PC-9 (cell line): ENCODE measurements around the gene REG3G. TPM values are rescaled to one million over a fixed set of nuclear protein-coding genes. Genes with fewer than 3 reads are reported as not detected.

ENCODE experiments used
- BruUV-seq: library from RNA; stranded (reverse); fragments of 400-500 nt; replicated peaks from 2 replicates; lab custom pipeline; 2021; lab: Mats Ljungman, UMichigan
- CTCF ChIA-PET: fragments of 300-600 bp; sonication (Branson Sonifier 250); formaldehyde crosslinking; loops from one replicate; lab custom pipeline; 2022; ENCODE audit warnings: antibody characterized with exemption; lab: Charles Lee
- POLR2A ChIA-PET: fragments of 300-600 bp; sonication (Branson Sonifier 250); formaldehyde crosslinking; loops from one replicate; lab custom pipeline; 2022; ENCODE audit warnings: antibody characterized with exemption; ENCODE audit not compliant: unreplicated experiment; lab: Charles Lee
- DNase-seq, 2 experiments: peaks; one replicate each; pipeline versions ENCODE4 v3.0.0 to v3.0.0-alpha.2; 2015 to 2022; ENCODE audit warnings: mixed read lengths in 1 of 2
- H2AFZ ChIP-seq: fragments of 200-600 bp; sonication (generic); 2 replicates; pipeline ENCODE4 v1.8.1; 2017; ENCODE audit warnings: antibody characterized with exemption
- H3F3A ChIP-seq: fragments of 200-600 bp; sonication (generic); 2 replicates; pipeline ENCODE4 v1.8.1; 2017; ENCODE audit warnings: antibody characterized with exemption, mild to moderate bottlenecking, low read depth; ENCODE audit not compliant: insufficient read depth
- H3K27ac ChIP-seq: fragments of 200-600 bp; sonication (generic); 2 replicates; pipeline ENCODE4 v1.6.1; 2016; ENCODE audit warnings: mixed run types
- H3K27me3 ChIP-seq: fragments of 200-600 bp; sonication (generic); 2 replicates; pipeline ENCODE4 v1.6.1; 2016; ENCODE audit warnings: low read depth, mixed run types; ENCODE audit not compliant: insufficient read depth
- H3K36me3 ChIP-seq: fragments of 200-600 bp; sonication (generic); 2 replicates; pipeline ENCODE4 v1.6.1; 2016; ENCODE audit warnings: low read depth, mixed run types
- H3K4me1 ChIP-seq: fragments of 200-600 bp; sonication (generic); replicated peaks from 2 replicates; pipeline ENCODE4 v1.6.1; 2016; ENCODE audit warnings: mixed run types; ENCODE audit not compliant: insufficient read depth
- H3K4me2 ChIP-seq: fragments of 200-600 bp; sonication (generic); 2 replicates; pipeline ENCODE4 v1.6.1; 2017; ENCODE audit warnings: mixed run types
- H3K4me3 ChIP-seq: fragments of 200-600 bp; sonication (generic); 2 replicates; pipeline ENCODE4 v1.6.1; 2016; ENCODE audit warnings: mixed run types
- H3K79me2 ChIP-seq: fragments of 200-600 bp; sonication (generic); 2 replicates; pipeline ENCODE4 v1.6.1; 2017; ENCODE audit warnings: low read depth, mixed run types
- H3K9me2 ChIP-seq: fragments of 200-600 bp; sonication (generic); 2 replicates; pipeline ENCODE4 v1.8.1; 2017; ENCODE audit warnings: mild to moderate bottlenecking; ENCODE audit not compliant: insufficient read depth
- H3K9me3 ChIP-seq: fragments of 200-600 bp; sonication (generic); 2 replicates; pipeline ENCODE4 v1.8.1; 2016; ENCODE audit warnings: low read depth; ENCODE audit not compliant: insufficient read depth
- H4K20me1 ChIP-seq: fragments of 200-600 bp; sonication (generic); 2 replicates; pipeline ENCODE4 v1.8.1; 2017; ENCODE audit not compliant: insufficient read depth
- CTCF ChIP-seq: fragments of 200-600 bp; sonication (generic); conservative IDR thresholded peaks from 2 replicates; pipeline ENCODE4 v1.6.1; 2017; ENCODE audit warnings: mixed run types, antibody characterized with exemption, mild to moderate bottlenecking, moderate library complexity
- EZH2 ChIP-seq: fragments of 200-600 bp; sonication (generic); IDR thresholded peaks from 2 replicates; pipeline ENCODE4 v1.8.0; 2017; ENCODE audit warnings: antibody characterized with exemption, low read depth
- intact Hi-C: fragments of 100-400 bp; cut with micrococcal nuclease; formaldehyde crosslinking; loops from one replicate; pipeline ENCODE4 v1.10.0; 2022; ENCODE audit not compliant: unreplicated experiment
- total RNA-seq: library from RNA; stranded (reverse); gene quantifications from 2 replicates; pipeline ENCODE4 v1.2.3, GENCODE V29; 2021

Gene REG3G
- total RNA-seq, 1 experiment from 2014 or later = not detected

GRCh38 chr2:78989051-78989450 lies 36.5 kb upstream of the REG3G start:
- POLR2A ChIA-PET = no interaction called here
- CTCF ChIA-PET = no interaction called here
- Histone ChIP-seq H3K27me3 (peaks cover 17% of the 10 kb centered on the region; the same call in 1 of the 2 replicates), H3K36me3 (no peaks in the 10 kb centered on the region), H3K9me2 (no peaks in the 10 kb centered on the region; the same call in 1 of the 2 replicates), H3K79me2 (no peaks in the 10 kb centered on the region), H3K4me2 (no peak overlapping the region), H3K27ac (no peak overlapping the region), H3F3A (no peaks in the 10 kb centered on the region), H3K4me1 (no peaks in the 10 kb centered on the region), H2AFZ (no peak overlapping the region), H3K9me3 (no peaks in the 10 kb centered on the region), H4K20me1 (no peaks in the 10 kb centered on the region), H3K4me3 (no peak overlapping the region)
- DNase-seq = no peak
- intact Hi-C loops = no loop called here
- TF ChIP-seq EZH2 = no peak
- TF ChIP-seq CTCF = no peak
- BruUV-seq = no TSS peak

- Histone ChIP-seq H3K27ac (no peak overlapping the region), H3K36me3 (no peaks in the 10 kb centered on the region), H3K27me3 (peaks cover 42% of the 10 kb centered on the region; the same call in 1 of the 2 replicates), H3F3A (no peaks in the 10 kb centered on the region), H3K9me3 (no peaks in the 10 kb centered on the region), H3K4me1 (no peaks in the 10 kb centered on the region), H2AFZ (no peak overlapping the region), H3K79me2 (no peaks in the 10 kb centered on the region), H3K4me2 (no peak overlapping the region), H3K9me2 (no peaks in the 10 kb centered on the region), H4K20me1 (no peaks in the 10 kb centered on the region), H3K4me3 (no peak overlapping the region)
- intact Hi-C loops = no loop called here
- TF ChIP-seq CTCF = peak; percentile 37; the same call in 1 of the 2 replicates
- TF ChIP-seq EZH2 = no peak
- BruUV-seq = no TSS peak
- no peak for DNase-seq
- ChIA-PET CTCF (no interaction called here), POLR2A (no interaction called here)
Measured at GRCh38 chr2:78992451-78992806, 33.1 kb upstream of the REG3G start.

- H3K27me3 ChIP-seq = peaks cover 45% of the 10 kb centered on the region; the same call in 1 of the 2 replicates
- intact Hi-C loops = no loop called here
- ChIA-PET CTCF (no interaction called here), POLR2A (no interaction called here)
- no peaks in the 10 kb centered on the region for H3K9me3 ChIP-seq
- H3K4me1 ChIP-seq = no peaks in the 10 kb centered on the region
- DNase-seq = no peak
- no peaks in the 10 kb centered on the region for H3K36me3 ChIP-seq
- H3K27ac ChIP-seq = no peak overlapping the region
- no peaks in the 10 kb centered on the region for H3K9me2 ChIP-seq
- H3F3A ChIP-seq = no peaks in the 10 kb centered on the region
- H3K79me2 ChIP-seq = no peaks in the 10 kb centered on the region
- no peak overlapping the region for H3K4me2 ChIP-seq
- no peak overlapping the region for H3K4me3 ChIP-seq
- BruUV-seq = no TSS peak
- H2AFZ ChIP-seq = no peak overlapping the region
- no peak for TF ChIP-seq EZH2
- 0 out of 2 replicates have a peak, but pooled peaks have one; percentile 7 for TF ChIP-seq CTCF
- no peaks in the 10 kb centered on the region for H4K20me1 ChIP-seq
Measured at GRCh38 chr2:78992807-78993517, 32.5 kb upstream of the REG3G start.
